Osteoblast (primary cell): ENCODE measurements around the gene C19orf44. TPM values are rescaled to one million over a fixed set of nuclear protein-coding genes. Genes with fewer than 3 reads are reported as not detected.

ENCODE experiments used
- DNase-seq: peaks from one replicate; pipeline ENCODE4 v3.0.0; 2011; ENCODE audit warnings: low spot score, mixed read lengths; ENCODE audit not compliant: insufficient read length; ENCODE audit errors: missing footprints
- H2AFZ ChIP-seq: 2 replicates; pipeline ENCODE4 v1.6.0; 2011; ENCODE audit warnings: mild to moderate bottlenecking, low read length
- H3K27ac ChIP-seq: 2 replicates; pipeline ENCODE4 v1.5.1; 2011; ENCODE audit warnings: mild to moderate bottlenecking, low read depth, low read length, moderate library complexity
- H3K27me3 ChIP-seq: 2 replicates; pipeline ENCODE4 v1.6.0; 2012; ENCODE audit warnings: mild to moderate bottlenecking, control low read depth, inconsistent platforms, low read length, moderate library complexity; ENCODE audit not compliant: insufficient read depth
- H3K36me3 ChIP-seq: 2 replicates; pipeline ENCODE4 v1.5.1; 2011; ENCODE audit warnings: mild to moderate bottlenecking, low read length, control low read depth, moderate library complexity; ENCODE audit not compliant: insufficient read depth
- H3K4me1 ChIP-seq: 2 replicates; pipeline ENCODE4 v1.5.1; 2011; ENCODE audit warnings: mild to moderate bottlenecking, low read length, control low read depth, moderate library complexity; ENCODE audit not compliant: insufficient read depth
- H3K4me2 ChIP-seq: 2 replicates; pipeline ENCODE4 v1.6.0; 2011; ENCODE audit warnings: mild to moderate bottlenecking, low read length; ENCODE audit not compliant: insufficient read depth
- H3K4me3 ChIP-seq: fragments of 200-600 bp; sonication (generic); 3 replicates; pipeline ENCODE4 v1.5.1; 2012; ENCODE audit warnings: mild to moderate bottlenecking, low read length, inconsistent platforms; ENCODE audit not compliant: insufficient read depth
- H3K79me2 ChIP-seq: 2 replicates; pipeline ENCODE4 v1.6.0; 2012; ENCODE audit warnings: mild to moderate bottlenecking, low read length, control low read depth, inconsistent platforms; ENCODE audit not compliant: insufficient read depth
- H3K9me3 ChIP-seq: 2 replicates; pipeline ENCODE4 v1.5.1; 2011; ENCODE audit warnings: low read depth, low read length, control low read depth
- H4K20me1 ChIP-seq: 2 replicates; pipeline ENCODE4 v1.6.0; 2012; ENCODE audit warnings: mild to moderate bottlenecking, low read length, control low read depth; ENCODE audit not compliant: insufficient read depth
- CTCF ChIP-seq: IDR thresholded peaks from 2 replicates; pipeline ENCODE4 v1.5.1; 2011; ENCODE audit warnings: mild to moderate bottlenecking, low read depth, low read length, moderate library complexity; ENCODE audit errors: extremely low read depth
- total RNA-seq: library from RNA; depleted of rRNA; stranded (reverse); fragments of >200 nt; gene quantifications from 2 replicates; pipeline ENCODE4 v1.2.3, GENCODE V29; 2012

Gene C19orf44
- total RNA-seq, 1 donor = 7.2 TPM

- Histone ChIP-seq H4K20me1 (peaks cover 64% of the 10 kb centered on the region), H3K4me3 (no peak overlapping the region), H3K79me2 (peaks cover 96% of the 10 kb centered on the region), H3K27ac (peak overlapping the region; percentile 35), H3K9me3 (no peaks in the 10 kb centered on the region), H3K4me1 (peaks cover 25% of the 10 kb centered on the region), H3K36me3 (no peaks in the 10 kb centered on the region), H2AFZ (no peak overlapping the region), H3K4me2 (no peak overlapping the region), H3K27me3 (no peaks in the 10 kb centered on the region)
- no peak for TF ChIP-seq CTCF
- DNase-seq = no peak
These were observed 37.5 kb upstream of the C19orf44 start for GRCh38 chr19:16458391-16459341.

GRCh38 chr19:16459680-16460079, 36.5 kb upstream of the C19orf44 start:
- Histone ChIP-seq H3K4me3 (no peak overlapping the region), H3K4me2 (no peak overlapping the region), H3K27me3 (no peaks in the 10 kb centered on the region), H4K20me1 (peaks cover 69% of the 10 kb centered on the region), H2AFZ (no peak overlapping the region), H3K4me1 (peaks cover 22% of the 10 kb centered on the region), H3K79me2 (peaks cover 96% of the 10 kb centered on the region), H3K27ac (no peak overlapping the region), H3K9me3 (no peaks in the 10 kb centered on the region), H3K36me3 (no peaks in the 10 kb centered on the region)
- TF ChIP-seq CTCF = no peak
- no peak for DNase-seq

GRCh38 chr19:16460454-16460853, 35.7 kb upstream of the C19orf44 start:
- H3K4me2 ChIP-seq = no peak overlapping the region
- H3K79me2 ChIP-seq = peaks cover 96% of the 10 kb centered on the region
- peaks cover 22% of the 10 kb centered on the region for H3K4me1 ChIP-seq
- H4K20me1 ChIP-seq = peaks cover 71% of the 10 kb centered on the region
- no peaks in the 10 kb centered on the region for H3K36me3 ChIP-seq
- no peak overlapping the region for H2AFZ ChIP-seq
- no peak for TF ChIP-seq CTCF
- no peak for DNase-seq
- no peaks in the 10 kb centered on the region for H3K9me3 ChIP-seq
- H3K27ac ChIP-seq = no peak overlapping the region
- H3K27me3 ChIP-seq = no peaks in the 10 kb centered on the region
- no peak overlapping the region for H3K4me3 ChIP-seq

GRCh38 chr19:16461630-16462051, 34.6 kb upstream of the C19orf44 start:
- no peaks in the 10 kb centered on the region for H3K27me3 ChIP-seq
- peaks cover 64% of the 10 kb centered on the region for H4K20me1 ChIP-seq
- TF ChIP-seq CTCF = no peak

More at GRCh38 chr19:16461630-16462051, 34.6 kb upstream of the C19orf44 start:
- peaks cover 20% of the 10 kb centered on the region for H3K4me1 ChIP-seq
- H3K9me3 ChIP-seq = no peaks in the 10 kb centered on the region
- no peak overlapping the region for H2AFZ ChIP-seq
- H3K27ac ChIP-seq = no peak overlapping the region
- DNase-seq = no peak
- no peak overlapping the region for H3K4me2 ChIP-seq
- no peaks in the 10 kb centered on the region for H3K36me3 ChIP-seq
- H3K4me3 ChIP-seq = no peak overlapping the region
- peaks cover 95% of the 10 kb centered on the region for H3K79me2 ChIP-seq
